ENCODE results near the gene BROX.
"Not testable (repeated sequence)": the region's sequence is repeated elsewhere in the genome, so short reads cannot be mapped to it uniquely, and the experiment has no call there.

BROX gene, protein sequence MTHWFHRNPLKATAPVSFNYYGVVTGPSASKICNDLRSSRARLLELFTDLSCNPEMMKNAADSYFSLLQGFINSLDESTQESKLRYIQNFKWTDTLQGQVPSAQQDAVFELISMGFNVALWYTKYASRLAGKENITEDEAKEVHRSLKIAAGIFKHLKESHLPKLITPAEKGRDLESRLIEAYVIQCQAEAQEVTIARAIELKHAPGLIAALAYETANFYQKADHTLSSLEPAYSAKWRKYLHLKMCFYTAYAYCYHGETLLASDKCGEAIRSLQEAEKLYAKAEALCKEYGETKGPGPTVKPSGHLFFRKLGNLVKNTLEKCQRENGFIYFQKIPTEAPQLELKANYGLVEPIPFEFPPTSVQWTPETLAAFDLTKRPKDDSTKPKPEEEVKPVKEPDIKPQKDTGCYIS

DNA sequence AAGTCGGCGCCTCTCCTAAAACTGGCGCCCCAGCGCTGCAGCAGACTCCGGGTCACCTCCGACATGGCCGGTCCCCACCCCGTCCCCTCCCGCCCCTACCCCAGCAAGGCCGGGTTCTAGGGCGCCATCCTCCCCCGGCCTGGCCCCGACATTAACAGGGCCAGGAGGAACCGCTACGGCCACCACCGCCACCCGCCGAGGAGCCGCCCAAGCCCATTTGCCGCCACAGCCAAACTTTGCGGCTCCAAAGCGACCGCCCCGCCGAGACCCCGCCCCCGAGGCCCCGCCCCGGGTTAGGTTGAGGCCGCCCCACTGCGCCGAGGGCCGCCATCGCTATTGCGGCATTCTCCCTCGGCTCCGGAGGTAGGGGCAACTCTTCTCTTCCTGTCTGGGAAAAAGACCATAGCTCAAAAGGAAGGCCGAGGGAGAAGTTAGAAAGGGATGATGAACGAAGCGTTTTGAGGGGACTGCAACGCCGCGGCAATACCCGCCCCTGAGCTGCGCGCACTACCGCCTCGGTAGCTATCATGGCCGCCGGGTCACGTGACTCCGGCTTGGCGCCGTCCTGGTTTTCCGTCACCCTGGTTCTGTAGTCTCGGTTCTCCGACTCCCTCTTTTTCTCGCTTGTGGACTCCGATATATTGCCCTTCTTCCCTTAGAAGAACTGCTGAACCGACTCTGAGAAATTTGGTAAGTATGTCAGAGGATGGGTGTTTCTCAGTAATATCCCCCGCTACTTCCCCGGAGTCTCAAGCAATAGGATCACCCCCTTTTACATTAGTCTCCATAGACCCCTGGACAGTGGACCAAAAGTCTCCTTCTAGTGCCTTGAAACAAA, at the start of gene BROX, which contains the start of gene AIDA:
Gene BROX (plus strand): TSS at position 312 of the 838 bp plus-strand sequence. CDS start 3,136 bp downstream, outside the sequence.
Gene AIDA (minus strand): TSS at position 239 of the 838 bp plus-strand sequence. CDS start 174 bp downstream, at position 65.
- DNase-seq (ENCODE audit: low spot score): peak; percentile 97

DNA sequence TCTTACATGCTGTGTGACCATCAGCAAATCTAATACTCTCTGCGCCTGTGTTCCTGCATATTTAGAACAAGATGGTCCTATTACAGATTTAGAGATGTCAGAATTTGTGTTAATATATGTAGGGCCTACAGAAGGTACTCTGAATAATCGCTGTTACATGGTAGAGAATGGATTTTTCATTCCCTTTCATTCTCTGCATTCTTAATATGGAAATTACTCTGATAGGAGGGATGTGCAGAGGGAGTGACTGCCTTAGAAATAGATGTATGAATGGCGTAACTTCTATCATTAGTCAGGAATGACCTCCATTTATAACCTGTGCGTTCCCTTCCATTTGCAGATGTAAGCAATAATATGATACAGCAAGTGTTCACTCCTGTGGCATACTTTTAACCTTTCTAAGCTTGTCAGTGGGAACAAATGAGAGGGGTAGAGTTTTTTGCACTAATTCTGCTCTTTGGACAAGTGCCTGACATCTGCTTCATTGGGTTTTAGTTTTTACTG, 48.9 kb upstream of the BROX start:
- no peak for DNase-seq (ENCODE audit: low spot score)

DNA sequence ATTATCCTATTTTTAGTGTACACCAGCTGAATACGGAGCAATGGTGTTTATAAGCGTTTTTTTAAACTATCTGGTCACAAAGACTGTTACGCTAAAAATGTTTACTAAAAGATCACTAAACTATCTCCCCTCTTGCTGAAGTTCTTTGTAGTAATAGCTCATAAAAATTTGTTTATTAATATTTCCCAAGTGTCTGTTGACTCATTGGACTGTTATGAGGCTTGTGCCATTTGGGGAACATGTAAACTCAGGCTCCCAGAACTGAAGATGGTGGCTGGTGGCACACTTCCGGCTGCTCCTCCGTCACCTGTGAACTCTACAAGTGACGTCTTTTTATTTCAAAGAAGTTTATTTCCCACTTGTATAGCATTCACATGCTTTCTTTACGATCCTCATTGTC, 46.4 kb upstream of the BROX start:
- DNase-seq (ENCODE audit: low spot score): no peak

DNA sequence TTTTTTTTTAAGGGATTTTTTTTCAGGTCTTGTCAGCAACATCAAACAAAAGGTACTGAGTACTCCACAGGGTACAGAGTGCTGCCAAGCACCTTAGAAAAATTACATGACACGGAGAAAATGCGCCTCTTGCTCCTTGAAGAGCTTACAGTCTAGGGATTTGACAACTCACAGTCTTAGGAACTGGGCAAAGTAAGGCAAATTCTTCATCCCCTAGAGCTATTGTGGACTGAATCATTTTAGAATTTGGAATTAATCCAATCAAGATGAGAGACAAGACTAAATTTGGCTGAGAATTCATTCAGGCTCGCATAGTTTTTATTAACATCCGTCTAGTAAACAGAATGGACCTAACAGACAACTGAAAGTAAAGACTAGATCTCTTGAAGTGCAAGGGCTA, 44.2 kb upstream of the BROX start:
- not testable (repeated sequence) for DNase-seq (ENCODE audit: low spot score)

DNA sequence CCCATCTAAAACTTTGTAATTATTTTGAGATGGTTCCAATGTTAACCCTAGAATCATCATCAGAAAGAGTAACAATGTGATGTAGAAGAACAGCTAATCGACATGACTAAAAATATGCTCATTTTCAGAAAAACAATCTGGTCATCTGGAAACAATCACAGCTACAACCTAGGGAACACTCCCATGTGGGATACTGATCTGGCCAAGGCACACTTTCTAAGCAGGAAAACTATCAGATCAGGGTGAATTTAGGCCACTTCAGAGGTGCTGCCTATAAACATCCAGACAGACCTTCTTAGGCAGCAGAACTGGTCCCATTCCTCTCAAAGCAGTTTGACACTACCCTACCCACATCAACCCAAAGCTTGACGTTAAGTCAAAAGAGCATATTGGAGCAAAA, 43.3 kb upstream of the BROX start:
- DNase-seq (ENCODE audit: low spot score): not testable (repeated sequence)

DNA sequence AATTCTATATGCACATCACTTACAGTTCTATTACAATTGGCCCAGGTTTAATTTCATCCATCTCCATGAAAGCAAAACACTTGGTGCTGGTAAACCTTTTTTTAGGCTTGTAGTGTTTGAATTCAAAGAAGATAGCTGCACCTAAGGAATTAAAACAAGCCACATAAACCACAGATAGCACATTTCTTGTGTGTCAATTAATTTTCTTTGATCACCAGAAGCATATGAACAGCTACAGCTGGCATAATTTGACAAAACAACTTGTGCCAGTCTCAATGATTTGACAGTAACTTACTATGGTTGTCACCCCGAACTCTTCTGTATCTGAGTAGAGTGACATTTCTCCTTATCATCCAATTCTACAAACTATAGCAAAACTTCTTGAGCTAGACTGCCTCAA, 42.3 kb upstream of the BROX start:
- DNase-seq (ENCODE audit: low spot score): no peak

DNA sequence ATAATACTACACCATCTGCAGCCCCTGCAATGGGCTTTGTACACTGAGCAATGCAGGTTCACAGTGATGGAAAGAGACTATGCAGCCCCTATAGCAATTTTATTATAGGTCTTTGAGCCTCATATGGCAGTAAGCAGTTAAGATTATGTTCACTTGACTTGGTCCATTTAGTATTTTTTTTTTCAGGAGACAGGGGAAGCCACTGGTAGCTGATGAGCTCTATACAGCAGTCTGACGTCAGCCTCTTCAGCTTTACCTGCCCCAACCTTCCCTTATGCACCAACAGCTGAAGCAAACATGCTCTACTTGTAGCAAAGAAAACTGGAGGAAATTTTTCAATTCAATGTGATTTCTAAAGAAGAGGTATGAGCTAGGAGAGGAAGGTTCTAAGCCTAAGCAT, 32.3 kb upstream of the BROX start:
- no peak for DNase-seq (ENCODE audit: low spot score)

DNA sequence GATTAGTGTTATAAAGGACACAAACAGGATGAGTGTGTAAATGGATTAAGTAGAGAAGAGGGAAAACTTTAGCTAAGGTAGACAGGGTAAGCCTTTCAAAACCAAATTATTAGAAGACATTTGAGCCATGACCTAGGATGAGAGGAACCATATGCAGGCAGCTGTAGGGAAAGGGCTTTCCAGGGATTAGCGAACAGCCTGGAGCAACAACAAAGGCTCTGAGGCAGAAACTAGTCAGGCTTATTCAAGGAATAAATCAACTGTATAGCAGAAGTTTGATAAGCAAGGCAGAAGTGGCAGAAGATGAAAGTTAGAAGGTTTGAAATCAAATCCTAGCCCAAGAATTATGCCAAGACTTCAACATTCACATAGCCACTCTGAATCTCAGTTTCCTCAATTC, 21.3 kb upstream of the BROX start:
- no peak for DNase-seq (ENCODE audit: low spot score)

DNA sequence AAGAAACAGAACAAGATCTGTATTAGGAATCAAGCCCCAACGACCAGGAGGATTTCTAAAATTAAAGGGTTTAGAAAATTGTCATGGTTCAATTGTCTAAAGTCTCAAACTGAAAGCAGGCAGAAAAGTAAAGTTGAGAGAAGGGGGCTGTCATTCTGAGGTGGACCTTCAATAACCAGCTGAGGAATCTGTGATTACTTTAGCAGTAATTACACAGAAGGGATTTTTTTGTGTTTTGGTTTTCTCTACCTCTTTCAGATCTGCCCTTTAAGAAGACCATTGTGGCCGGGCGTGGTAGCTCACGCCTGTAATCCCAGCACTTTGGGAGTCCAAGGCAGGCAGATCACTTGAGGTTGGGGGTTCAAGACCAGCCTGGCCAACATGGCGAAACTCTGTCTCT, 17.4 kb upstream of the BROX start:
- no peak for DNase-seq (ENCODE audit: low spot score)

DNA sequence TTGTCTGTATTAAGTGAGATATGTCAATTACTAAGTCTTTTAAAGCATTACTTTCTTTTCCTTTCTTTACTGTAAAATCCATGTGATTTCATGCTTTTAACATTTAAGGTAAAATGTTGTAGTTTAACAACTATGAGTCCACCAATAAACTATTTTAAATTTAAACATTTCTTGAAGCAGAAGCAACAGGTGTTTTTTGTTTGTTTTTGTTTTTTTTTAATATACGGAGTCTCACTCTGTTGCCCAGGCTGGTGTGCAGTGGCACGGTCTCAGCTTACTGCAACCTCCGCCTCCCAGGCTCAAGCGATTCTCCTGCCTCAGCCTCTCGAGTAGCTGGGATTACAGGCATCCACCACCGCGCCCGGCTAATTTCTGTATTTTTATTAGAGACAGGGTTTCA, 15.6 kb upstream of the BROX start:
- DNase-seq (ENCODE audit: low spot score): no peak

DNA sequence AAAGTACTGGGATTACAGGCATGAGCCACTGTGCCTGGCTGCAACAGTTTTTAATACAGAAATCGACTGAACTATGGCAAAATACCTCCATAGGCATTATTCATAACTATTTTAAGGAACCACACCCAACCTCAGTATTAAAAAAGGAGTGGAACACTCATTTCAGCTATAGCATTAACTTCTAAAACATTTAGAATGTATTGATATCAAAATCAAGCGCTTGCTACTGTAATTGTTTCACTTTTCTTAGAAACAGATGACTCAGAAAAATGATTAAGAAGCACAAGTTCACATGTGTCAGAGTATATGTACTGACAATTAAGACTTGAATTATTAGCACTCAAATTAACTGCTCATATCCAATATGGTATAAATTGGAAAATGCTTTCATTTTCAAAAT, 15.2 kb upstream of the BROX start:
- no peak for DNase-seq (ENCODE audit: low spot score)

DNA sequence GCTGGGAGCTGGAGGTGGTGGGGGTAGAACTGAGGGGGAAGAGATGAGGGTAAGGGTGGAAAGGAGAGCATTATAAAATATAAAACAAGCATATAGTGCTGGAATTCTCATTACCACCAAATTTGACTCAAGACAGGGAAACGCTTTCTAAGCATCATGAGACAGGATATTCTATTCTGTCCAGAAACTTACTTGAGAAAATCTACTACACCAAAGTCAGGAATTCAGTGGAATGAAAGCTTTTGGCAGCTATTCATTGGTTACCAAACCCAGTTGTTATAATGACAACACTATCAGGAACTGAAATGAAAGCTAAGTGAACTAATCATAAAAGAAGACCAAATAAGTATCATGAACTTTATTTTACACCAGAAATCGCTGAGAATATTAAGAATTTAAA, 14.5 kb upstream of the BROX start:
- DNase-seq (ENCODE audit: low spot score): peak; percentile 71

DNA sequence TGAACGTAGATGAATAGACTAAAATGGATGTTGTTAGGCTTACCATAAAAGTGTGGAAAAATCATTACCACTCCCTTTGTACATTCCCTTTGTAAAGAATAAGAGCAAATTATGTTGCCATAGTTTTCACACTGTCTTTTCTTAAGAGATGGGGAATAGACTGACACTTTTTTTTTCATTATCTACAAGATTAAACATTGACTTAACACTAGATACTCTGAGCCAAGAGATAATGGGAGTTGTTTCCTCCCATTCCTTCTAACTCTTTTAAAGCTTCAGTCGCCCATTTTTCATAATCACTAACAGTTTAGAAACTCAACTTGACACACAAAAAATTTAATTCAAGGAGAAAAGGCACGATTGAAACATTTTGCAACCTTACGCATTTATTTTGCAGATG, 10.2 kb upstream of the BROX start:
- no peak for DNase-seq (ENCODE audit: low spot score)

DNA sequence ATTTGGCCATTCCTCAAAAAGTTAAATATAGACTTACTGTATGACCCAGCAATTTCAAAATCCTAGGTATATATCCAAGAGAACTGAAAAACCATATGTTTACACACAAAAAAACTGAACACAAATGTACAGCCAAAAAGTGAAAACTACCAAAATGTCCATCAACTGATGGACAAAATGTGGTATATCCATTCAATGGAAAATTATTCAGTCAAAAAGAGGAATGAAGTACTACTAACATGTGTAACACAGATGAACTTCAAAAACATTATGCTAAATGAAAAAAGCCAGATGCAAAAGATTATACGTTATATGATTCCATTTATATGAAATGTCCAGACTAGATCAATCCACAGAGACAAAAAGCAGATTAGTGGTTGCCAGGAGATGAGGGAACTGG, 8.1 kb upstream of the BROX start:
- DNase-seq (ENCODE audit: low spot score): no peak

DNA sequence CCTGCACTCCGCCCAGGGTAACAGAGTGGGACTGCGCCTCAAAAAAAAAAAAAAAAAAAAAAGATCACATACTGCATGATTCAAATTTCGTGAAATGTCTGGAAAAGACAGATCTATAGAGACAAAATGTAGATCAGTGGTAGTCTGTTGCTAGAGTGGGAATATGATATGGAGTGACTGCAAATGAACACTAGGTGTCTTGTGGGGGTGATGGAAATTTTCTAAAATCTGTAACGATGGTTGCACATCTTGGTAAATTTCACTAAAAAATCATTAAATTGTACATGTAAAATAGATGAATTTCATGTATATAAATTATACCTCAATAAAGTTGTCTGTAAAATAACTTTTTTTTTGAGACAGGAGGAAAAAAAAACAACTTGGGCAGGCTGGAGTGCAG, 5.5 kb upstream of the BROX start:
- DNase-seq (ENCODE audit: low spot score): no peak

DNA sequence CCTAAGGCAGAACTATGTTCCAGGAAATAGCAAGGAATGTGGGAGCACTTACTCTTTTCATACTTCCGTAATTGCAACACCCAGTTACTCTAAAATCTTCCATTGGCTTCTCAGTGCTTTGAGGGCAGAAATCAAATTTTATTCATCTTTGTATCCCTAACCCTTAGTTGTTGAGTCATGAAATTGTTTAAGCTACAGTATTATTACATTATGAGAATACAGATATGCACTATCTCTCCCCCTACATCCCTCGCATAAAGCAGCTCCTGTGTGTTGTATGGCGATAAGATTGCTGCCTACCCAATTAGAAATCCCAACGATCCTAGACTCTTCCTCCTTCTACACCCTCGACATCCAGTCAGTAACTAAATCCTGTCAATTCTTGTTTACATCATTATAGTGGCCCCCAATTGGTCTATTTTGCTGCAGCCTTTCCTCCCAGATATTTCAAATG, 2.6 kb upstream of the BROX start:
- no peak for DNase-seq (ENCODE audit: low spot score)

DNA sequence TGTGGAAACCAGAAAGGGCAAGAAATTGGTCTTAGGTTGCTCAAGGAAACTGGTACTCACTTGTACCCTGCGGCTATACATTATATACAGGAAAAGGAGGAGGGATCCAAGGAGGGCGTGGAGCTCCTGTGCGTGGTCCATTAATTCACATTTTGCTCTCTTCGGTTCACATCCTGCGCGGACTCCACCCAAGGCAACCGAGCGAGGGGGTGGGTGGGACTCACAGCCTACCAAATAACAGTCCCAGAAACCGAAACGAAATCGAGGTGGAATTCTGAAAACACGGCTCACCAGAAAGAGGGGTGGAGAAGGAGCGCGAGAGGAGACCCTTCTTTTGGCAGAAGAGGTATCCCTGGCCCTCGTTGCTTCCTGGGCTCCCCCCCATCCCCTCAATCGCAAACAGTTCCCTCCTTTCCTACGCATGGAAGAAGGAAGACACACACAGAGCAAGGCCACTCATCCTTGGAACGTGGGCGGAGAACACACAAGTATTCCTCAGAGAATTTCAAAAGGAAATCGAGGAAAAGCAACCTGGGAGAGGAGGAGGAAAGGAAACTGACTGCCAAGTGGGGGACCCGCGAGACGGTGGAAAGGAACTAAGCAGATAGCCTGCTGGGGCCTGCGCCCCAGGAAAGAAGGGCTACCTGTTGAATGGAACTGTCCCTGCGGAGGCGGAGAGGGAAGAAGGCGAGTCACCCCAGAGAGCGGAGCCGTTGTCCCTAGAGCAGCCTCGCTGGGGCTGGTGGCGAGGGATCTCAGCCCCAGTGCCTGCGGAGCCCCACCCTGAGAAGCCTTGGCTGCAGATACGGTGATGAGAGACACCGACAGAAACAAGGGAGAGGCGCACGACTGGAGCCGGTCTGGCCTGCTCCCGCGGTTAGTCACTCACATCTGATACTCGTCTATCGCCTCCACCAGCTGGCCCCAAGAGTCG, 778 bp upstream of the BROX start:
- peak; percentile 78 for DNase-seq (ENCODE audit: low spot score)

DNA sequence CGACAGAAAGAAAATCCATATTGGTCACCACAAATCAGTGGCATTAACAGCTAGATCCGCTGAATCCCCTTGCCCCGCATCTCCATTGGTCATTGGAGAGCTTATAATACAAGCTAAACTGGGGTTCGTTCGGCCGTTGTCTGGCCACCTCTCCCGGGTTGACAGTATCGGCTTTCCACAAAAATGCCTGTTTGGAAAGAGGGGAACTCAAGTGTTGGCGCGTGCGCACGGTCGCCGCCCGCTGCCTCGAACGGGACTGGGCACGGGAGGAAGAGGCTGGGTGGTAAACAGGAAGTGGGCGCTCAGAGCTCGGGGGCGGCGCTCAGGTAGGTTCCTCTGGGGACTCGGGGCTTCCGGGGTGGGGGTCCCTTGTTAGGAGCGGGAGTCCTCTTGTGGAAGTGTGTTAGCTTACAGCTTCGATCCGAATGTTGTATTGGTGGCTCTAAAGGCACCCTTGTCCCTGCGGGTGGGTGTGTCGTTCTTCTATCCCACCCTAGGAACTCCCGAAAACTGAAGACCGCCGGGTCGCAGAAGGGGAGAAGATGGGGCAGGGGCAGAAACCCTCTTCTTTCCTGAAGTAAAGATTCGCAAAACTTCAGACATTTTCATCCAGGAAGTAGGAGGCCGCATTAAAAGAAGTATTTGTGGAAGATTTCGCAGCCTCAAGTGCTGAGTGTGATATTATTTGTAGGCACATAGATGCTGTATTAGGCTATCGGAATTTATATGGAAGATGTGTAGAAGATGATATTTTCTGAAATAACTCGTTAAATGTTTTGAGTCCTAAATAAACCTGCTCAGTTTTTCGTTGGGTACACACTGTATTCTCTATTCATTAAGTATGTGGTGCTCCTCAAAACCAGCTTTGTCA, 962 bp downstream of the BROX start:
- DNase-seq (ENCODE audit: low spot score): peak; percentile 95

DNA sequence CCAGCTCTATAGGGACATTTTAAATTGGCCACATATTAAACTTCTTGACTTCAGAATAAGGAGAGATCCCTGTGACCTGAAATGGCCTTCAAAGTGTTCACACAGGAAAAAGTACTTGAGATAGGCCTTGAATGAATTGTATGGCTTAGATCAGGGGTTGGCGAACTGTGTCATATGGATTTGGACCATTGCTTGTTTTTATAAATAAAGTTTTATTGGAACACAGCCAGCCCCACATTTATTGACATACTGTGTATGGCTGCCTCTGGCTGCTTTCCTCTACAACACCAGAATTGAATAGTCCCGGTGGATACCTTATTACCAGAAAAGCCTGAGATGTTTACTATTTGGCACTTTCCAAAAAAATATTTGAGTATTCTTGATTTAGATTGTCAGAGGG, 4.0 kb downstream of the BROX start:
- no peak for DNase-seq (ENCODE audit: low spot score)

DNA sequence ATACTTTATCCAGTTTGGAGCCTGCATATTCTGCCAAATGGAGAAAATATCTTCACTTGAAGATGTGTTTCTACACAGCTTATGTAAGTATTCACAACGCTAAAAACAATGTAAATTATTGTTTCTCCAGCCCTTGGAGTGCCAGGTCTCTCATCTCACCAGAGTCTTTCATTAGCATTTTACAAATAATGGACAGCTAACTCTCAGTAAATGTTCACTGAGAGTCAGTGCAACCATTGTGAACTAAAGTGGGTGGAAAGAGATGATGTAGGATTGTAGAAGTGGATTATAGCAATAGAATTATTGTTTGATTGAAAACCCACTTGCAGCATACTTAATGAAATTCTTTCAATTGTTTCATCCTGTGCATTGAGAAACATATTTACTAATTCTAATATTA, 16.4 kb downstream of the BROX start:
- DNase-seq (ENCODE audit: low spot score): no peak

DNA sequence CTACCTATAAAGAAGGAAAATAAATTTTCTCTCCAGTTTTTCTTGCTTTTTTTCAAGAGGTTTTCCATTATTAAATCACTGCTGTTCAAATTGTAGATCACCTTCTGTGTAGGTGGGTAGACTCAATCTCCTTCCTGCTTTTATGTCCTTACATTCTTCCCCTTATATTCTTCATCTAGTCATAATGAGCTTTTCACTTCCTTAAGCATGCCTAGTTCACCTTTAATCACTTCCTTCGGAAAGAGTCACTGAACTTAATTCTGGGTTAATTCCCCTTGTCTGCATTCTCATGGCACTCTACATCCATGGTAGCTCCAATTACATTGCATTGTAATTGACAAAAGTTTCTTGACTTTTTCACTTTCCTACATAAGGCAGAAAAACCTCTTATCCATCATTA, 18.5 kb downstream of the BROX start:
- no peak for DNase-seq (ENCODE audit: low spot score)

Data from GM03348 (cell line).